ENCODE measurements around the gene BBOF1.

Gene BBOF1

DNA sequence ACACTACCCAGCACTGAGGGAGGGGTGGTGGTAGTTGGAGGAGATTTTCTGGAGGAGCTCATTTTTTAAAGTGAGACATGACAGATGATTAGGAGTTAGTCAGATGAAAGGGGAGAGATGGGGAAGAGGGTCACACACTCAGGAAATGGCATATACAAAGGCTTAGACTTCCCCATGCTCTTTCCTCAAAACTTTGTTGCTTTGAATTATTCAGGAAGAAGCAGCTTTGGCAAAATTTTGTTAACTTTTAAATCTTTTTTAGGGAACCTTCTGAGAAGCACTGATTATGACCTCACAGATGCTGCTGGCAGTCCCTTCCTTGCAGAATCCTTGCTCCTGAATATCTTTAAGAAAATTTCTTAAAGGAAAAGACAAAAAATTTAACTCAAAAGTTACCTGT, 45.3 kb downstream of the BBOF1 start:
- no peak overlapping the region for H3K27ac Mint-ChIP-seq
- no peaks in the 10 kb centered on the region for H3K9me3 Mint-ChIP-seq (ENCODE audit: low read depth)
- no peak overlapping the region for H3K4me3 Mint-ChIP-seq
- H3K36me3 Mint-ChIP-seq, result peaks cover 9% of the 10 kb centered on the region
- no peaks in the 10 kb centered on the region for H3K4me1 Mint-ChIP-seq (ENCODE audit: low read depth)
- no peaks in the 10 kb centered on the region for H3K27me3 Mint-ChIP-seq

DNA sequence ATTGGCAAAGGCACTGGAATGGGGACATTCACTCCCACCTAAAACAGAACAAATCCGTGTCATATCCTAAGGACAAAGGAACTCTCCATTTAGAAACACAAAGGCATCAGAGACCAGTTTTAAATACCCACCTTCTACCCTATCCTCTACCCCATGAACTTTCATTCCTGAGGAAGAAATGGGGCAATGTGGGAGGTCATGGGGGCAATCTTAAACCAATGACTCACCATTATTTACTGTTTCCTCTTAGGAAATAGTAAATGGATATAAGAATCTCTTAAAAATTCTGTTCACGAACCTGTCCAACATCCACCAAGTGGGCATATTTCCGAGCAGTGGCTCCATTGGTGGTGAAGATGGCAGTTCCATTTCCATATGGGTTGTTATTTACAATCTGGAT, 45.7 kb downstream of the BBOF1 start:
- no peak overlapping the region for H3K27ac Mint-ChIP-seq
- no peaks in the 10 kb centered on the region for H3K27me3 Mint-ChIP-seq
- peaks cover 7% of the 10 kb centered on the region for H3K36me3 Mint-ChIP-seq
- H3K4me1 Mint-ChIP-seq (ENCODE audit: low read depth), result no peaks in the 10 kb centered on the region
- H3K4me3 Mint-ChIP-seq, result no peak overlapping the region
- no peaks in the 10 kb centered on the region for H3K9me3 Mint-ChIP-seq (ENCODE audit: low read depth)

DNA sequence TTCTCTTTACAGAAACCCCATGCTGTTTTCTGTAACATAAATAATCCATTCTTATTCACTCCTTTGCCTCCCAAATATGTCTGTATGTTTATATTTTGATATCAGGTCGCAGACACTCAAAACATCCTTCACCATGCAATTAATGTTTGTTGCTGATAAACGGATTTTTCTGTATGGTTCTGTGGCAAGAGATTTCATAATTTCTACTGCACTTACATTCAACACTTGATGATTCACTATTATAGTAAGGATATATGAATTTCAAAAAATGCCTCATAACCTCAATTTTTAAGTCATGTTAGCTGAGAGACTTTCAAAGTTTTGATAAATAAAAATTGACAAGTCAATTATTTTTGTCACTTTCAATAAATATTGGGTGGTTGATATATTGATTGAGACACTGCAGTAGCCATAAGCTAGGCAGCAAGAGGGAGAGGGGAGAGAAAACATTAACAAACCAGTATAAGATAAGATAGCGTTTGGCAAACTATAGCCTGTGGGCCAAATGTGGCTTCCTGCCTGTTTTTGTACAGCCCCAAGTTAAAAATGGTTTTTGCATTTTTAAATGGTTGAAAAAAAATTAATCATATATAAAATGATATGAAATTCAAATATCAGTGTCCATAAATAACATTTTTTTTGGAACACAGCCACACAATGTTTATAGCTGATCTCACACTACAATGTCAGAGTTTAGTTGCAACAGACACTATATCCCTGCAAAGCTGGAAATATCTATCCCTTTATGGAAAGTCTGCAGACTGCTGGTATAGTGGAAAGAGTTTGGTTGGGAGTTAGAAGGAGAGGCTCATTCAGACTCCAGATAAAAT, 46.8 kb downstream of the BBOF1 start:
- Mint-ChIP-seq H3K27me3 (no peaks in the 10 kb centered on the region), H3K4me1 (ENCODE audit: low read depth) (no peaks in the 10 kb centered on the region), H3K27ac (peak overlapping the region; percentile 3), H3K9me3 (ENCODE audit: low read depth) (no peaks in the 10 kb centered on the region), H3K36me3 (peaks cover 3% of the 10 kb centered on the region), H3K4me3 (no peak overlapping the region)

DNA sequence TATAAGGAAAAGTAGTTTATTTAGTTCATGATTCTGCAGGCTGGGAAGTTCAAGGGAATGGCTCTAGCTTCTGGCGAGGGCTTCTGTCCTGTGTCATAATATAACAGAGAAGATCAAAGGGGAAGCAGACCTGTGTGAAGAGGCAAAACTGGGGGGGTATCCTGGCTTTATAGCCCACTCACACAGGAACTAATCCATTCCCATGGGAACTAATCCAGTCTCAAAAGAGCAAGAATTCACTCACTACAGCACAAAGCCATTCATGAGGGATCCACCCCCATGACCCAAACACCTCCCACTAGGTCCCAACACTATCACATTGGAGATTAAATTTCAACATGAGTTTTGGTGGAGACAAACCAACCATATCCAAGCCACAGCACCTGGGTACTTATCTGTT, 58.3 kb downstream of the BBOF1 start:
- no peaks in the 10 kb centered on the region for H3K4me1 Mint-ChIP-seq (ENCODE audit: low read depth)
- H3K4me3 Mint-ChIP-seq, result no peak overlapping the region
- no peaks in the 10 kb centered on the region for H3K27me3 Mint-ChIP-seq
- no peak overlapping the region for H3K27ac Mint-ChIP-seq
- no peaks in the 10 kb centered on the region for H3K36me3 Mint-ChIP-seq
- H3K9me3 Mint-ChIP-seq (ENCODE audit: low read depth), result no peaks in the 10 kb centered on the region

DNA sequence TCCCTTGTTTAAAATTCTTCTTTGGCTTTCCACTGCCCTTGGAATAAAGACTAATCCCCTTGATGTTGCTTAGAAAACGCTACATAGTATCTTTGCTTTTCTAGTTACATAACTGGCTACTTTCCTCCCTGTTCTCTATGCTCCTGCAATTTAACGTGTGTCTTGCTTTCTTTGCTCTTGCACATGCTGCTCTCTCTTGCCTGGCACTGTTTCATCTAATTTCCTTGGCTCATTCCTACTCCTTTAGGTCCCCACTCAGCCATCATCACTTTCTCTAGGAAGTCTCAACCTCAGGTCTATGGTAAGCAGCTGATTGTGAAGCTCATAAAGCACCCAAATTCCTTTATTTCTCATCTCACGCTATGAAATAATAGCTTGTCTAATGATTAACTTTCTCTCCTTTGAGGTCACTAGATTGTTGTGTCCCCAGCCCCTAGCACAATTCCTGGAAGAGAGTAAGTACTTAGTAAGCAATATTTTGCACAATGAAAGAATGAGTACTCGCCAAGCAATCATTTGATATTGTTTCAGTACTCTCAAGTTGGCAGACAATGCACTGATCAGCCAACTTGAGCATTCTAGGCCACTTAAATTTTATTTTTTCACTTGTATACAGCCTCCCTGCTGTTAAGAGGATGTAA, 61.8 kb downstream of the BBOF1 start:
- H3K4me1 Mint-ChIP-seq (ENCODE audit: low read depth), result peaks cover 22% of the 10 kb centered on the region
- H3K27ac Mint-ChIP-seq, result no peak overlapping the region
- no peaks in the 10 kb centered on the region for H3K9me3 Mint-ChIP-seq (ENCODE audit: low read depth)
- H3K4me3 Mint-ChIP-seq, result no peak overlapping the region
- H3K27me3 Mint-ChIP-seq, result no peaks in the 10 kb centered on the region
- no peaks in the 10 kb centered on the region for H3K36me3 Mint-ChIP-seq

DNA sequence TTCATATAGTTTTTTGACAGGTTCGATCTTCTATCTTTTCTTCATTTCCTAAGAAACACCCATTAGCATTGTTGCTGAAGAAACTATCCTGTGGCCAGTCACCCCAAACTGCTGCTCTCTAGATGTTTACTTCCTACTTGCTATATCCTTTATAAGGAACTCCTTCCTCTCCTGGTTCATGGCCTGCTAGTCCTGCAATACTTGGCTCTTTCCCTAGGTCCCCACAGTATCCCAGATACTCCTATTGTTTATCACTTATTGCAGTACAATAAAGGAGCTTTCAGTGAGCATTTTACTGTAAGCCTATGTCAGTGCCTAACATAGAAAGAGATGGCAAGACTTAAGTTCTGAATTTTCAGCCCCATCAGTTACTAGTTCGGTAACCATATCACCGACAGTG, 62.3 kb downstream of the BBOF1 start:
- Mint-ChIP-seq H3K4me3 (no peak overlapping the region), H3K36me3 (no peaks in the 10 kb centered on the region), H3K4me1 (ENCODE audit: low read depth) (peaks cover 26% of the 10 kb centered on the region), H3K27me3 (no peaks in the 10 kb centered on the region), H3K27ac (no peak overlapping the region), H3K9me3 (ENCODE audit: low read depth) (no peaks in the 10 kb centered on the region)

DNA sequence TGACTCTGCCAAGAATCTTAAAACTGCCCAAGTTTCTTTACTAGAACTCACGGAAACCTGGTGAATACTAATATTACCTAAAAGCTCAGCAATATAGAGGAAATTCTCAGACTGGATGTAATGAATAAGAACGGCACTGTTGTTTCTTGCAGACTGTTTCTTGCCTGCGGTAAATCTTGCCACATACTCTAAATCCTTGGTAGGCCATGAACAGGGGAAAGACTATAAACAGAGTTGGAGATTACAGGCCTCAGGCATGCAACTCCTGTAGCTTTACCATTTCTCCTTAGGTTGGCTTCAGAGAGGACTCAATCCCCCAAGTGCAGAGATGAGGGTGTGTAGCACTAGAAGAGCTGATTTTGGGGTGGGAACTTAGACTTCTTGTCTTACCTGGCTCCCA, 64.0 kb downstream of the BBOF1 start:
- no peaks in the 10 kb centered on the region for H3K27me3 Mint-ChIP-seq
- peaks cover 28% of the 10 kb centered on the region for H3K4me1 Mint-ChIP-seq (ENCODE audit: low read depth)
- H3K4me3 Mint-ChIP-seq, result peak overlapping the region; percentile 100
- H3K36me3 Mint-ChIP-seq, result no peaks in the 10 kb centered on the region
- H3K9me3 Mint-ChIP-seq (ENCODE audit: low read depth), result no peaks in the 10 kb centered on the region
- H3K27ac Mint-ChIP-seq, result no peak overlapping the region

DNA sequence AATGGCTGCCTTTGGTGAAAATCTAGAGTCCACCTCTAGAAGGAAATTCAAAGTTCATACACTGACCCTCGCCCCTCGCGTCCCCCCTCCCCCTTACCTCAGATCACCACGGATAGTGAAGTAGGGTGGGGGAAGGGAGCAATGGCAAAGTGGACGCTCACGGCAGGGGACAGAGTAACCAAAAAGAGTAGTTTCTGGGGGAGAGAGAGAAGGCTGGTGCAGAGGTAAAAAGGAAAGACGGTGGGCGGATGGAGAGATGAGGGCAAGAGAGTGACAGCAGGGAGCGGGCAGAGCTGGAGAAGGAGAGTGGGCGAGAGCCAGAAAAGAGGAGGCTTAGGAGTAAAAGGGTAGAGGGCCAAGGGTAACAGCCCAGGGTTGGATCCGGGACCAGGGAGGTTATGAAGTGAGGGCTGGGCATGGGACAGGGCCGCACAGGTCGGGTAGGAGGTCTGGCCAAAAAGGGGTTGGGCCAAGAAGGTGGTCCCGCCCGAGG, 64.7 kb downstream of the BBOF1 start:
- H3K9me3 Mint-ChIP-seq (ENCODE audit: low read depth), result no peaks in the 10 kb centered on the region
- no peaks in the 10 kb centered on the region for H3K27me3 Mint-ChIP-seq
- H3K4me1 Mint-ChIP-seq (ENCODE audit: low read depth), result peaks cover 30% of the 10 kb centered on the region
- peak overlapping the region; percentile 99 for H3K27ac Mint-ChIP-seq
- peak overlapping the region; percentile 100 for H3K4me3 Mint-ChIP-seq
- no peaks in the 10 kb centered on the region for H3K36me3 Mint-ChIP-seq

DNA sequence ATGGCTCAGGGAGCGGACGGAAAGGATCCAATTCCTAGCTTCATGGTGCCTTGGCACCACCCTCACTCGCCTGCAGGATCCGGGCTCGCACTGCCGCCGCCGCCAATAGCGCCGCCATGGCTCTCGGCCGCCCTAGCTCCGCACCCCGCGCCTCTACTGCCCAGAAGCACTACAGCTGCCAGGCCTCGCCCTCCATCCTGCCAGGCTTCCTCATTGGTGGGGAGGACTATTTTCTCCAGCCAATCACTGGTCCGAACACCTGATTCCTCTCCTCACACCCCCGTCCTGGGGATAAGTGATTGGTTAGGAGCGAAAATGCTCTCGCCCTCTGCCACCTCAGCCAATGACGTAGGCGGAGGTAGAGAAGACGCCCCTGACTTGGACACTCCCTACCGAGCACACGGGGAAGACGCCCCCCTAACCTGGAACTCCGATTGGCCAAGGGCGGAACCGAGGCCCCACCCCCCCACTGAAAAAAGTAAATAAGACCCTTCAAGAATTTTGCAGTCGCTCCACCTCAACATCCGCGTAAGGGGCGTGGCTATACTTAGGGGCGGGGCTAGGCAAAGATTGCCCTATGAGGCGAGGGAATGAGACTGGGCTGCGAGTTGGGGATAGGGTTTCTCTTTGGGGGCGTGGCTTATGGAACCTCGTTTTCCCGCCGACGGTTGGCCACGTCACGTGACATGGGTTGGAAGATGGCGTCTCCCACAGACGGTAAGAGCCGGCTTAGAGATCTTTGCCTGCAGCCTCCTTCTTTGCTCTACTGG, 65.3 kb downstream of the BBOF1 start, which contains the start of the genes ALDH6A1 and LIN52:
Gene ALDH6A1 (minus strand): TSS at position 177 of the 770 bp plus-strand sequence. CDS start 59 bp downstream, at position 118.
Gene LIN52 (plus strand): TSS at position 680 of the 770 bp plus-strand sequence. CDS start 19 bp downstream, at position 699.
- no peaks in the 10 kb centered on the region for H3K27me3 Mint-ChIP-seq
- peaks cover 33% of the 10 kb centered on the region for H3K4me1 Mint-ChIP-seq (ENCODE audit: low read depth)
- H3K27ac Mint-ChIP-seq, result peak within 1 kb of the TSS; percentile 99
- H3K36me3 Mint-ChIP-seq, result no peaks in the 10 kb centered on the region
- H3K4me3 Mint-ChIP-seq, result peak within 1 kb of the TSS; percentile 100
- no peaks in the 10 kb centered on the region for H3K9me3 Mint-ChIP-seq (ENCODE audit: low read depth)

DNA sequence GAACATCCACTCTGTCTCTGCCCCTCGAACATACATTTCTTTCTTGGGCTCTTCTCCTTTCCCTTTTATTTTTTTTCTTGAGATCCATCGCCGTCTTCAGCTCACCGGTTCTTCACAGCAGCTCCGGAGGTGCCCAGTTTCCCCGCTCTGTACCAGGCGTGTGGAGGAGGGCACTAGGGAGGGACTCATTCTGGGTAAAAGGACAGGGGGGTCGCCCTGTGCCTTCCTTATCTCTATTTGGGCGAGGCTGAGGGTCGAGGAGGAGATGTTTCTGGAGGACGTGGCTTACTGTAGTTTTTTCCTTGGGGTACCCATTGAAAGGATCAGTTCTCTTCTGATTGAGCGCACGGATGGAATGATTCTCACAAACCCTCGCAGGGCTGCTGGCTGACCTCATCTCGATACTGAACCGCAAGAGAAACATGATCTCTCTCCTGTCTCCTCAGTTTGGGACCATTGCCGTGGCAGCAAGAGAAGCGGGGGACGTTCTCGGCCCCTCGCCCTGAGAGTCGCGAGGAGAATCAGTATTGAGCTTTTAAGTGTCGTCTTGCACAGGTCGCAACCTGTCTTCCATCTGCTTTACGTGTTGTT, 66.0 kb downstream of the BBOF1 start:
- peak overlapping the region; percentile 99 for H3K27ac Mint-ChIP-seq

DNA sequence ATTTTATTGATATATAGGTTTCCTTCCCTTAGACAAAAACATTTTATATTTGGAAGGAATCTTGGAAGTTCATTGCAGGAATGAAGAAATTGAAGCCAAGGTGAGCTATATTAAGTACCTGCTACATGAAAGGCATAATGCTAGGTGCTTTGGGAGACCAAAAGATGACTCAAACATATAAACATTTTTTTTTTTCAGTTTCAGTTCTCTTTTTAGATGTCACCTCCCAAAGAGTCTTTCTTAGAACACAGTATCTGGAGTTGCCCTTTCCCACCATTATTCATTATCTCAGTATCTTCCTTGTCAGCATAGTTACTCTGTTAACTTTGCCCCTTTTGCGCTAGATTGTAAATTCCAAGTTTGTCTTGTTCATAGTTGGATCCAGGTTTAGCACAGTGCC, 66.7 kb downstream of the BBOF1 start:
- peaks cover 35% of the 10 kb centered on the region for H3K4me1 Mint-ChIP-seq (ENCODE audit: low read depth)
- H3K4me3 Mint-ChIP-seq, result peak overlapping the region; percentile 100
- H3K27me3 Mint-ChIP-seq, result no peaks in the 10 kb centered on the region
- H3K27ac Mint-ChIP-seq, result peak overlapping the region; percentile 99
- H3K36me3 Mint-ChIP-seq, result peaks cover 2% of the 10 kb centered on the region
- H3K9me3 Mint-ChIP-seq (ENCODE audit: low read depth), result no peaks in the 10 kb centered on the region

More for the DNA sequence above, 66.0 kb downstream of the BBOF1 start:
- Mint-ChIP-seq H3K9me3 (ENCODE audit: low read depth) (no peaks in the 10 kb centered on the region), H3K36me3 (no peaks in the 10 kb centered on the region), H3K4me1 (ENCODE audit: low read depth) (peaks cover 33% of the 10 kb centered on the region), H3K4me3 (peak overlapping the region; percentile 100), H3K27me3 (no peaks in the 10 kb centered on the region)

DNA sequence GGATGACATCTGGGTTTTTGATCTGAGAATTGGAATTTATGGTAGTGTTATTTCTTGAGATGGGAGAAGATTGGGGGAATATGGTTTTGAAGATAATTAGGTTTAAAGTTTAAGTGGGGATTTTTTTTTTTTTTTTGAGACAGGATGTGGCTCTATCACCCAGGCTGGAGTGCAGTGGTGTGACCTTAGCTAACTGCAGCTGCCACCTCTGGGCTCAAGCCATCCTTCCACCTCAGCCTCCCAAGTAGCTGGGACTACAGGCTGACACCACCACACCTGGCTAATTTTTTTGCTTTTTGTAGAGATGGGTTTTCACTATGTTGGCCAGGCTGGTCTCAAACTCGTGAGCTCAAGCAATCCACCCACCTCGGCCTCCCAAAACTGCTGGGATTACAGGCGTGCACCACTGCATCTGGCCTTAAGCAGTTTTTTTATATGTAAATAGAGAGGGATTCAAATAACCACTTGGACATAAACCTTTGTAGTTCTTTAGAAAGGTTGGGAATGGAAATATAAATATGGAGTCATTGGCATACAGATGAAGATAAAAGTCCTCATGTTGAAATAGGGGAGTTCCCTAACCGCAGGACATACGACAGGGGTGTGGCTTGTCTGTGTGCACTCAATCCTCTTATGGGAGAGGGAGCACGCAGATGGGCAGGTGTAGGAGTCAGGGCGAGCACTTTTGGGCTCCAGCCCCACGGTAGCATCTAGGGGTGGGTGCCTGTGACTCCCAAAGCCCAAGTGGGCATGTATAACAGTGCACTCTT, 70.3 kb downstream of the BBOF1 start:
- H3K36me3 Mint-ChIP-seq, result peaks cover 5% of the 10 kb centered on the region
- H3K27ac Mint-ChIP-seq, result no peak overlapping the region
- peaks cover 23% of the 10 kb centered on the region for H3K4me1 Mint-ChIP-seq (ENCODE audit: low read depth)
- H3K4me3 Mint-ChIP-seq, result no peak overlapping the region
- H3K27me3 Mint-ChIP-seq, result no peaks in the 10 kb centered on the region
- H3K9me3 Mint-ChIP-seq (ENCODE audit: low read depth), result no peaks in the 10 kb centered on the region

DNA sequence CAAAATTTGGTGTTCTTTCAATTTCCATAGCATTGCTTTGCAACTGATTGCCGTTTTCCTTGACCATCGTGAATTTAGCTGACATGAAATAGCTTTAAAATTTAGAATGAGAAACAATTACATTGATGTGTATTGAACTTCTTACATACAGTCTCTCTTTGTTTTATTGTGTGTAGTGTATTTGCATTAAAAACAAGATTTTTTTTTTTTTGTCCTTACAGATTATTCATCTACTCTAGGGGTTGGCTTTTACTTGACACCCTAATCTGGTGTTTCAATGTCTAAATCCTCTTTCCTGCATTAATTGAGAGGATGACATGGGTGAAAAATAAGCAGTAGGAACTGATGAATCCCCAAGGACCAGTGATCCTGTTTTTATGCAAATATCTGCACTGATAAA, 86.2 kb downstream of the BBOF1 start:
- H3K9me3 Mint-ChIP-seq (ENCODE audit: low read depth), result no peaks in the 10 kb centered on the region
- peaks cover 11% of the 10 kb centered on the region for H3K36me3 Mint-ChIP-seq
- H3K4me3 Mint-ChIP-seq, result no peak overlapping the region
- no peaks in the 10 kb centered on the region for H3K4me1 Mint-ChIP-seq (ENCODE audit: low read depth)
- no peak overlapping the region for H3K27ac Mint-ChIP-seq
- H3K27me3 Mint-ChIP-seq, result no peaks in the 10 kb centered on the region

DNA sequence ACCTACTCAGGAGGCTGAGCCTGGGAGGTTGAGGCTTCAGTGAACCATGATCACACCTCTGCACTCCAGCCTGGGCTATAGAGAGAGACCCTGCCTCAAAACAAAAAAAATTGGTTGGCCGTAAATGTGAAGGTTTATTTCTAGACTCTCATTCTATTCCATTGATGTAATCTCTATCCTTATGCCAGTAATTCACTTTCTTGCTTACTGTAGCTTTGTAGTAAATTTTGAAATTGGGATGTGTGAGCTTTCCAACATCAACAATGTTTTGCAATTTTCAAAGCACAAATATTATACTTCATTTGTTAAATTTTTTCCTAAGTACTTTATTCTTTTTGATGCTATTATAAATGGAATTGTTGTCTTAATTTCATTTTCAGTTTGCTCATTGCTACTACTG, 90.2 kb downstream of the BBOF1 start:
- H3K27ac Mint-ChIP-seq, result no peak overlapping the region
- no peaks in the 10 kb centered on the region for H3K4me1 Mint-ChIP-seq (ENCODE audit: low read depth)
- no peaks in the 10 kb centered on the region for H3K27me3 Mint-ChIP-seq
- peaks cover 10% of the 10 kb centered on the region for H3K36me3 Mint-ChIP-seq
- no peaks in the 10 kb centered on the region for H3K9me3 Mint-ChIP-seq (ENCODE audit: low read depth)
- no peak overlapping the region for H3K4me3 Mint-ChIP-seq

All from activated naive CD8-positive, alpha-beta T cell (primary cell).